Superior temporal gyrus (tissue), 1 donor: ENCODE results near the gene GIPC1.
"Not testable (repeated sequence)": the region's sequence is repeated elsewhere in the genome, so short reads cannot be mapped to it uniquely, and the experiment has no call there.

ENCODE experiments used
- DNase-seq: peaks from one replicate; pipeline ENCODE4 v3.0.0-alpha.2; 2016; ENCODE audit errors: extremely low spot score

Gene GIPC1

DNA sequence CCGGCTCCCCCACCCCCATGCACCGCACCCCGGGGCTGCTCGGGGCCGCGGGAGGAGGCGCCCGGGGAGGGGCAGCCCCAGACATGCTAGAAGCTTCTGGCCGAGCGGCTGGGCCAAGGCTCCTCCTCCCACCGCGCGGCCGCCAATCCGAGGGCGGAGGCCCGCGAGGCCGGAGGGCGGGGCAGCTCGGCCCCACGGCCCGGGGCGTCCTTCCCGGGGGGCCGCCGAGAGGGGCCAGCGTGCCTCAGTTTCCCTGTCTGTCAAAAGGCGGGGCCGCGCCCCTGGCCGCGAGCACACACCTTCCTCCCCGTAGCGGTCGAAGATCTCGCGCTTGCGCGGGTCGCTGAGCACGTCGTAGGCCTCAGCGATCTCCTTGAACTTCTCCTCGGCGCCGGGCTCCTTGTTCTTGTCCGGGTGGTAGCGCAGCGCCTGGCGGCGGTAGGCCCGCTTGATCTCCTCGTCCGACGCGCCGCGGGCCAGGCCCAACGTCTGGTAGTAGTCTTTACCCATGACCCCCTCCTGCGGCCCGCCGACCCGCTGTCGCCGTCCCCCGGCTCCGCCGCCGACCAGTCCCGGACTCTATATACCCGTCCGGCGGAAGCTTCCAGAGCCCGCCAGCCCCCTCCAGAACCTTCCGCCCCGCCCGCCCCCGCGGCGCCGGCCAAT is 22.0 kb upstream of the GIPC1 start, which contains the start of gene DNAJB1:
TSS of gene DNAJB1 (minus strand) at position 558 of the 666 bp plus-strand sequence. CDS start at position 510, 48 bp downstream.
- DNase-seq = peak; percentile 81

DNA sequence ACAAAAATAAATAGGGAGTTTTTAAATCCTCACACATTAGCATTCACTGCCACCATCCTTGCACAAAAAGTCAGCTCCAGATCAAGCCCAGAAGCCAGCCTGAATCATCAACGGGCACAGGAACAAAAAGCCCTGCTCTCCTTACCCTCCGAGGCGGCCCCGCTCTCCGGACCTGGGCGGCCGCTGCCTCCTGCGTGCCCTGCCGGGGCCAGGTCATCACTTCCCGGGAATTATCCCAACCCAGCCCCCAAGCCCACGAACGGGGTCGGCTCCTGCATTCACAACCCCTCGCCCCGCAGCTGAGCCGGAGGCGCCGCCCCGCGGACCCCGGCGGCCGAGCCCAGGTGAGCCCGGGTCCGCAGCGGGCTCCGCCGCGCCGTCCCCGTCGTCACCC is 21.5 kb upstream of the GIPC1 start:
- no peak for DNase-seq

GRCh38 chr19:14516746-14517438 is 21.0 kb upstream of the GIPC1 start:
- peak; percentile 35 for DNase-seq

GRCh38 chr19:14516048-14516534 is 20.2 kb upstream of the GIPC1 start:
- no peak for DNase-seq

DNA sequence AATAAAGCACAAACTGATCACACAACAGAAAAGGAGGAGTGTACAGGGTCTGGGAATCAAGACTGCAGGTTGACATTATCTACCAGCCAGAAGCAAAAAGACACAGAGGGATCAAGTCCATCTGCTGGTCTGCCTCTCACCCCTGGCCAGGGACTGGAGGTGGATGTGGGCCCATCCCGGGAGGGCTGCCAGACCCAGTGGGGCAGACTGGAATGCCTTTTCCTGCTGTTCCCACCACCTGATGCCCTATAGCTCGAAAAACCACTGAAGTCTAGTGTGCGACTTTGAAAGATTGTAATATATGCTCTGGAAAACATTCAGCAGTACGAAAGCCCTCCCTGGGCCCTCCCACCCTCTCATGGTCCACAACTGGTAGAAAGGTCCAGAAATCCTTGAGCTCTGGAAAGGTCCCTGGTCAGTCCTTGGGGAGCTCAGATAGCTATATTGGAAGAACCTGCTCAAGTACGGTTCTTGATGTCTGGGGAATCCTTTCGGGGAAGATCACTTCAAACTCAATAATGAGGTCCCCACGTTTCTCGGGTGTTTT is 19.6 kb upstream of the GIPC1 start:
- DNase-seq = no peak

- no peak for DNase-seq
Observed at GRCh38 chr19:14514215-14514863, 18.4 kb upstream of the GIPC1 start.

DNA sequence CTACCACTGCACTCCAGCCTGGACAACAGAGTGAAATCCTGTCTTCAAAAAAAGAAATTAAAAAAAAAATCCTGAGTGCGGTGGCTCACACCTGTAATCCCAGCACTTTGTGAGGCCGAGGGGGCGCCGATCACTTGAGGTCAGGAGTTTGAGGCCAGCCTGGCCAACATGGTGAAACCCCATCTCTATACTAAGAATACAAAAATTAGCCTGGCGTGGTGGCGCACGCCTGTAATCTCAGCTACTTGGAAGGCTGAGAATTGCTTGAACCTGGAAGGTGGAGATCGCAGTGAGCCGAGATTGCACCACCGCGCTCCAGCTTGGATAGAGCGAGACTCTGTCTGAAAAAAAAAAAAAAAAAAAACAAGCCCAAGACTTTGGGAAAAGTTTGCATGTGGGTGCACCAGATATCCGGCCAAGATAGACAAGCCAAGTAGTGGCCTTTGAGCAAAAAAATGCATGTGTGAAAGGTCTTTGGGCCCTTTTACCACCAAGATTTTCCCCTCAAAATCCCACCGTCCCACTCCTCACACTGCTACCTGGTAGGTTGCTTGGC is 16.6 kb upstream of the GIPC1 start:
- no peak for DNase-seq

GRCh38 chr19:14511229-14511593 is 15.3 kb upstream of the GIPC1 start:
- DNase-seq = no peak

DNA sequence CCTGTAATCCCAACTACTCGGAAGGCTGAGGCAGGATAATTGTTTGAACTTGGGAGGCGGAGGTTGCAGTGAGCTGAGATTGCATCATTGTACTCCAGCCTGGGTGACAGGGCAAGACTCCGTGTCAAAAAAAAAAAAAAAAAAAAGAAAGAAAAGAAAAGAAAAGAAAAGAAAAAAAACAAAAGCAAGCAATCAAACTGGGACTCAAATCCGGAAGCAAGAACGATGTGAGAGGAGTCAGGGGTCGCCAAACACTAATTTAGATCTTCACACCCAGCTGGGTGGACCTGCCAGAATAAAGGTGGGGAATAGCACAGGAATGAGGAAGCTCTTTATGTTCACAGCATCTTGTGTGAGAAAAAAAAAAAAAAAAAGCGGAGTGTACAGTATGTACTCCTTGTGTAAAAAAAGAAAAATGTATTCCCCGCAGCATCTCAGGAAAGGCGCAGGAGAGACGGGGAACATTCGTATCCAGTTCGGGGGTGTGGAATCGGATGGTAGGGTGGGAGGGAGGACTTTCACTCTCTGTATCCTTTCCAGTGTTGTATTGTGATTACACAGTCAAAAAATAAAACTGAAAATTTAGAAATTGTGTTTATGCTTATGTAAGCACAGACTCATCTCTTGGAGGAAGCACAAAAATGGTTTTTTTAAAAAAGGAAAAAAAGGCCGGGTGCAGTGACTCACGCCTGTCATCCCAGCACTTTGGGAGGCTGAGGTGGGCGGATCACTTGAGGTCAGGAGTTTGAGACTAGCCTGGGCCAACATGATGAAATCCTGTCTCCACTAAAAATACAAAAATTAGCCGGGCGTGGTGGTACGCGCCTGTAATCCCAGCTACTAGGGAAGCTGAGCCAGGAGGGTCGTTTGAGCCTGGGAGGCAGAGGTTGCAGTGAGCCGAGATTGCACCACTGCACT is 14.6 kb upstream of the GIPC1 start:
- peak; percentile 75 for DNase-seq

DNA sequence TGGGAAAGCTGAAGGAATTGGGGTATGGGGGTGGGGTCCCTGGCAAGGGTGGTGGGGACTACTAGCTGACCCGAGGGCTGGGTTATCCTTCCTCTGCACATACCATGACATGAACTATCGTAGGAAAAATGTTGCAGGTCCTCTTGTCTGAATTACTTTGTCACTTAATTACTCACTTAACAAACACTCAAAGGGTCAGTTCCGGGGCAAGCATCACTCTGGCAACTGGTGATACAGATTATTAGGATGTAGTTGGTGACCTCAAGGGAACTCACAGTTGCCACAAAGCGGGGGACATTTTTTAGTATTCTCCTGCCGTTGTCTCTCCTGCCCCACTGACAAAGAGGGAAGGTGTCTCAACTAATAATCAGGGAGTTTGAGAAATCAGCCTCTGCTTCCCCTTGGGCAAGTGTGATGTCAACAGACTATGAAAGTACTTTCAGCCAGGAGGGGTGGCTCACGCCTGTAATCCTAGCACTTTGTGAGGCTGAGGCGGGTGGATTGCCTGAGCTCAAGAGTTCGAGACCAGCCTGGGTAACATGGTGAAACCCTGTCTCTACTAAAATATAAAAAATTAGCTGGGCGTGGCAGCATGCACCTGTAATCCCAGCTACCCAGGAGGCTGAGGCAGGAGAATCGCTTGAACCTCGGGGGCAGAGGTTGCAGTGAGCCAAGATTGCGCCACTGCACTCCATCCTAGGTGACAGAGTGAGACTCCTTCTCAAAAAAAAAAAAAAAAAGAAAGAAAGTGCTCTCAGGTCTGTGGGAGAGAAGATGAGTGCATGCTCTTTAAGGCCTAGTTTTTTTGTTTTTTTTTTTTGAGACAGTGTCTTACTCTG is 12.0 kb upstream of the GIPC1 start:
- DNase-seq = no peak

DNA sequence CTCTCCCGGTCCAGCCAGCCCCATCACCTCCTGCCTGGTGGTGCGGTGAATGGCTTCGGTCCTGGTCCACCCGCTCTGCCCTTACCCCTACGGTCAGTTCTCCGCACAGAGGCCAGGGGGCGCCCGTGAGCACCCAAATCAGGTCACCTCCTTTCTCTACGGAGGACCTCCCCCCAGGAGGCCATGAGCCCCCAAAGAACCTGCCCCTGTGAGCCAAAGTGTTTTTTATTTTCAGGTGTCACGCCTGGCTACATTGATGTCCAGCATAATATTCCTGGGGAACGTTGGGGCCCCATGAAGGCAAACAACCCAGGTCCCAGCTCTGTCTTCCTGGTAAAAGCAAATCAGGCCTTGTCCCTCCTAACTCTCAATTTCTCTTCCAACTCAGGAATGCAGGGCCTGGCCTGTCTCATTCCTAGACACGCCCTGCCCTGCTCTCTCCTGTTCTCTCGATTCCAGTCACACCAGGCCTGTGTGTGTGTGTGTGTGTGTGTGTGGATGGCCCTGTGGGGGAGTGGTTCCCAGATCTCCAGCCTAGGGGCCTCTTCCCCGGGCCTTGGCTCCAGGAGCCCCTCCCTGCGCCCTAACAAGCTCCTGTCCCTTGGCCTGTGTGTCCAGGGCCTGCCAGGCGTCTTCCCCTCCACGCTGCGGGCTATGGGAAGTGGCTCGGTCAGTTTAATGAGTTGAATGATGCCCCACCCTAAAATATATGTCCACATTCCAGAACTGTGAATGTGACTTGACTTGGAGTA is 9.7 kb upstream of the GIPC1 start:
- no peak for DNase-seq

DNA sequence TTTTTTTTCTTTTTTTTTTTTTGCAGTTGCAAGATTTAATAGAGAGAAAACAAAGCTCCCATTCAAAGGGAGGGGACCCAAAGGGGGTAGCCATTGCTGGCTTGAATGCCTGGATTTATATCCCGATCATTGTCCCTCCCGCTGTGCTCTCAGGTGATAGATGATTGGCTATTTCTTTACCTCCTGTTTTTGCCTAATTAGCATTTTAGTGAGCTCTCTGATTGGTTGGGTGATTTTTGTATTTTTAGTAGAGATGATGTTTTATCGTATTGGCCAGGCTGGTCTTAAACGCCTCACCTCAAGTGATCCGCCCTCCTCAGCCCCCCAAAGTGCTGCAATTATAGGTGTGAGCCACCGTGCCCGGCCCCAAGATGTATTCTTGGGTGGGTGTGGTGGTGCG is 8.6 kb upstream of the GIPC1 start:
- DNase-seq = not testable (repeated sequence)

- DNase-seq = no peak
Observed at GRCh38 chr19:14503285-14503684, 7.4 kb upstream of the GIPC1 start.

DNA sequence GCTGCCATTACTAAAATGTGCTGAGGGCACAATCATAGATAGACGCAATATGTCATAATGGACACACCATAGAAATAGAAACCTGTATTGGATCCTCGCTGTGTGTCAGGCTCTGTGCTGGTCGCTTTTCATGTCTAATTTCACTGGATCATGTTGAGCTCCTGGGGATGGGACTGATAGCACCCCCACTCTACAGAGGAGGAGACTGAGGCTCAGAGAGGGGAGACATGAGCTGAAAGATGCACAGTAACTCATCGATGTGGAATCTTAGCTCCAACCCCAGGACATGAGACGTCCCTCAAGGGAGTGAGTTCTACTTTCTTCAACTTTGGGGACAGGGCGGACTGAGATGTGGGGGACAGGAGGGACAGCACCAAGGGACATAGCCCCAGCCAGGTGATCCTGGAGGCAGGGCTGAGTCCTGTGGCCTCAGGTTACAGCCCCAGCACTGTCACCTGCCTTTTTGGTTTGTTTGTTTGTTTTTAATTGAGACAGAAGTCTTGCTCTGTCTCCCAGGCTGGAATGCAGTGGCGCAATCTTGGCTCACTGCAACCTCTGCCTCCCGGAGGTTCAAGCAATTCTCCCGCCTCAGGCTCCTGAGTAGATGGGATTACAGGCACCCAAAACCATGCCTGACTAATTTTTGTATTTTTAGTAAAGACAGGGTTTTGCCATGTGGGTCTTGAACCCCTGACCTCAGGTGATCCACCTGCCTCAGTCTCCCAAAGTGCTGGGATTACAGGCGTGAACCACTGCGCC is 6.6 kb upstream of the GIPC1 start:
- DNase-seq = no peak

GRCh38 chr19:14497228-14497921 is 1.4 kb upstream of the GIPC1 start:
- peak; percentile 85 for DNase-seq

GRCh38 chr19:14496834-14497227 is 904 bp upstream of the GIPC1 start:
- DNase-seq = peak; percentile 83

DNA sequence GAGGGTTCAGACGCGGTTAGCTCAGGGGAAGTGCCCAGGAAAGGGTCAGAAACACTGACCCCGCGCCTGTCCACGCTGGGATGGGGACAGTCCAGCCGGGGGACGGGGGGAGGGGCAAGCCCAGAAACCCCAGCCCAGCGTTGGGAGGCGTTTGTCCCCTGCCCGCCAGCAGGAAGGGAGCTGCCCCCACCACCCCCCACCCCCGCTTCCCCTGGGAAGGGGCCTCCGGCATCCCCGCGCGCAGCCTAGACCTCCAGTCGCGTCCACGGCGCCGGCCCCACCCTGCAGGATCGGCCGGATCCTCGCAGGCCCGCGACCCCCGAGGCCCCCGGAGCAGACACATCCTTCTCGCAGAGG is 277 bp downstream of the GIPC1 start:
- no peak for DNase-seq
